NT2/D1 (cell line): Measurements from ENCODE around the gene NATD1.

Source experiments
- SUZ12 ChIP-seq: IDR thresholded peaks from 2 replicates; pipeline ENCODE4 v1.6.1; 2011; ENCODE audit not compliant: insufficient read length, insufficient read depth; ENCODE audit errors: extremely low read depth
- YY1 ChIP-seq: IDR thresholded peaks from 2 replicates; pipeline ENCODE4 v1.6.1; 2011; ENCODE audit not compliant: insufficient read length, insufficient read depth
- ZNF274 ChIP-seq: IDR thresholded peaks from 2 replicates; pipeline ENCODE4 v1.6.1; 2011; ENCODE audit warnings: mild to moderate bottlenecking, low read depth, low read length

DNA sequence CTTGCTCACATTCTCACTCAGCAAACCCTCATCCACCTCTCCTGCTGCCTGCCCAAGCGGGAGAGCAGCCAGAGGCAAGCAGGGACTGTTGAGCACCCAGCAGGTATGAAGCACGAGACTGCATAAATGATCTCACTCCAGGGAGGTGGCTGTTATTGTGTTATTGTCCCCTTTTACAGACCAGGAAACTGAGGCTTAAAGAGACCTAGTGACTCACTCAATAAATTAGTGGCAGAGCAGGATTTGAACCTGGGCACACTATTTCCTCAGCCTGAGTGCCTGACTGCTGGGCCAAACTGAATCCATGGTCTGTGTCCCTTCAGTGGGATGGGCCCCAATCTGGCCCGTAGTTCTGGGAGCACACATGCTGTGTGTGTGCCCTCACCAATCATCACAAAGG, 19.0 kb upstream of the NATD1 start:
- TF ChIP-seq YY1 (no peak), SUZ12 (no peak), ZNF274 (no peak)
